DND-41 (cell line): ENCODE measurements around the gene AFF1.
A peak's percentile ranks its signal among the peaks of the same experiment; 100 is the strongest.

Experiments used
- ATAC-seq: fragments of 200-7000 bp; cut with Tn5 transposase; 3 replicates; pipeline ENCODE4 v1.9.1; 2021; ENCODE audit warnings: low read depth; ENCODE audit not compliant: insufficient read depth
- DNase-seq: peaks from one replicate; pipeline ENCODE4 v3.0.0-alpha.2; 2020
- H2AFZ ChIP-seq: 2 replicates; pipeline ENCODE4 v1.6.0; 2012; ENCODE audit warnings: low read depth, low read length
- H3K27ac ChIP-seq: 2 replicates; pipeline ENCODE4 v1.5.1; 2012; ENCODE audit warnings: low read length, inconsistent platforms
- H3K27me3 ChIP-seq: fragments of 200-600 bp; sonication (generic); 2 replicates; pipeline ENCODE4 v1.6.0; 2012; ENCODE audit warnings: low read length, mild to moderate bottlenecking, inconsistent platforms; ENCODE audit not compliant: insufficient read depth, poor library complexity
- H3K36me3 ChIP-seq: 2 replicates; pipeline ENCODE4 v1.5.1; 2012; ENCODE audit warnings: low read length, inconsistent platforms; ENCODE audit not compliant: insufficient read depth
- H3K4me1 ChIP-seq: 2 replicates; pipeline ENCODE4 v1.5.1; 2012; ENCODE audit warnings: mild to moderate bottlenecking, low read length; ENCODE audit not compliant: insufficient read depth
- H3K4me2 ChIP-seq: 2 replicates; pipeline ENCODE4 v1.6.0; 2012; ENCODE audit warnings: mild to moderate bottlenecking, moderate library complexity, low read length, inconsistent platforms; ENCODE audit not compliant: insufficient read depth
- H3K4me3 ChIP-seq, 2 experiments: fragments of 200-600 bp in 1 of 2; shearing (Covaris generic) in 1 of 2; 2 replicates each; pipeline ENCODE4 v1.5.1; 2012 to 2016; ENCODE audit warnings: inconsistent platforms in 2 of 2, low read length in 2 of 2, mild to moderate bottlenecking in 2 of 2, low read depth in 1 of 2, moderate library complexity in 1 of 2
- H3K79me2 ChIP-seq: 2 replicates; pipeline ENCODE4 v1.6.0; 2012; ENCODE audit warnings: low read length, inconsistent platforms; ENCODE audit not compliant: insufficient read depth
- H3K9ac ChIP-seq: 2 replicates; pipeline ENCODE4 v1.6.0; 2012; ENCODE audit warnings: low read depth, mild to moderate bottlenecking, inconsistent platforms, low read length, moderate library complexity
- H3K9me3 ChIP-seq: 2 replicates; pipeline ENCODE4 v1.5.1; 2012; ENCODE audit warnings: low read length, moderate library complexity, mild to moderate bottlenecking, inconsistent platforms; ENCODE audit not compliant: insufficient read depth, severe bottlenecking
- H4K20me1 ChIP-seq: 2 replicates; pipeline ENCODE4 v1.6.0; 2012; ENCODE audit warnings: low read length; ENCODE audit not compliant: insufficient read depth
- EZH2 ChIP-seq: IDR thresholded peaks from 3 replicates; pipeline ENCODE4 v1.6.1; 2012; ENCODE audit warnings: borderline replicate concordance, low read depth, mild to moderate bottlenecking, moderate library complexity, low read length, inconsistent platforms; ENCODE audit not compliant: severe bottlenecking
- TF ChIP-seq, protein P1 (sequence below): IDR thresholded peaks from 2 replicates; pipeline ENCODE4 v1.5.1; 2012; ENCODE audit warnings: borderline replicate concordance, low read length, moderate library complexity, mild to moderate bottlenecking; ENCODE audit not compliant: poor library complexity, severe bottlenecking; ENCODE audit errors: extremely low read depth

The AFF1 gene

DNA sequence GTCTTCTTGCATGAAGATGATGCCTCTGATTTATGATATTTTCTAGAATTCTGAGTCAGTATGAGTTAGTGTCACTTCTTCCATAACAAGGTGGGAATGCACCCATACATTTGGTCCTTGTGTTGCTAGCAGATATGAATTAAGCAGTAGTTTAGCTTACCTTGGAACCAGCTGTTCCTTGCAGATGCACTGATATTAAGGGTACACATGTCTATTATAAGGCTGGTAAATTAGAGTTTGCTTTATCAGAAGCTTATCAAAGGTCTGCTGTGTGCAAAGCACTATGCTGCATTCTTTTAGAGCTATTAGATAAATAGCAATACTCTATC lies 36.5 kb downstream of the AFF1 start:
- no peaks in the 10 kb centered on the region for H3K9me3 ChIP-seq
- H3K4me3 ChIP-seq = no peak overlapping the region
- H3K4me1 ChIP-seq = peaks cover 66% of the 10 kb centered on the region
- H3K79me2 ChIP-seq = peaks cover 93% of the 10 kb centered on the region
- peaks cover 22% of the 10 kb centered on the region for H3K36me3 ChIP-seq
- H2AFZ ChIP-seq = no peak overlapping the region
- no peak for DNase-seq
- H4K20me1 ChIP-seq = 0 out of 2 replicates have a peak, but pooled peaks cover 1% of the 10 kb centered on the region
- no peak overlapping the region for H3K9ac ChIP-seq
- no peak for TF ChIP-seq EZH2
- TF ChIP-seq, protein P1, sequence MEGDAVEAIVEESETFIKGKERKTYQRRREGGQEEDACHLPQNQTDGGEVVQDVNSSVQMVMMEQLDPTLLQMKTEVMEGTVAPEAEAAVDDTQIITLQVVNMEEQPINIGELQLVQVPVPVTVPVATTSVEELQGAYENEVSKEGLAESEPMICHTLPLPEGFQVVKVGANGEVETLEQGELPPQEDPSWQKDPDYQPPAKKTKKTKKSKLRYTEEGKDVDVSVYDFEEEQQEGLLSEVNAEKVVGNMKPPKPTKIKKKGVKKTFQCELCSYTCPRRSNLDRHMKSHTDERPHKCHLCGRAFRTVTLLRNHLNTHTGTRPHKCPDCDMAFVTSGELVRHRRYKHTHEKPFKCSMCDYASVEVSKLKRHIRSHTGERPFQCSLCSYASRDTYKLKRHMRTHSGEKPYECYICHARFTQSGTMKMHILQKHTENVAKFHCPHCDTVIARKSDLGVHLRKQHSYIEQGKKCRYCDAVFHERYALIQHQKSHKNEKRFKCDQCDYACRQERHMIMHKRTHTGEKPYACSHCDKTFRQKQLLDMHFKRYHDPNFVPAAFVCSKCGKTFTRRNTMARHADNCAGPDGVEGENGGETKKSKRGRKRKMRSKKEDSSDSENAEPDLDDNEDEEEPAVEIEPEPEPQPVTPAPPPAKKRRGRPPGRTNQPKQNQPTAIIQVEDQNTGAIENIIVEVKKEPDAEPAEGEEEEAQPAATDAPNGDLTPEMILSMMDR = no peak
- H3K4me2 ChIP-seq = no peak overlapping the region
- no peaks in the 10 kb centered on the region for H3K27me3 ChIP-seq
- ATAC-seq = no peak
- peak overlapping the region; percentile 18; the same call in 1 of the 2 replicates for H3K27ac ChIP-seq

DNA sequence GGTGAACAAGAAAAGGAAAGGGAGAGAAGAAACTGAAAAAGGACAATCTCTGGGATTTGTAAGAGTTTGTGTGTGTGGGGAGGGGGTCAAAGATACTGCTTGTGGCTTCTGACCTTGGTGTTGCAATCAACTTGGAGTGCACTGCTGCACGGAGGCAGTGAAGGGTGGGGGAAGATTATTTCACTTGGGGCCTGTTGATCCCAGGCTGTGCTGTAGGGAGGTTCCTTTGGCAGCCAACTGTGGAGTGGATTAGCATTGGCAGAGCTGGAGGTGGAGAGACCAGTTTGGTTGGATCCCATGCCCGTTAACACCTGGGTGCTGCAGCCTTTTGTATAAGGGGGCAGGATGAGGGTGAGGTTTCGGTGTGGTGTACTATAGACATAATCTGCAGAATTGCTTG lies 38.2 kb downstream of the AFF1 start:
- Histone ChIP-seq H3K4me3 (no peak overlapping the region), H4K20me1 (0 out of 2 replicates have a peak, but pooled peaks cover 3% of the 10 kb centered on the region), H3K4me2 (no peak overlapping the region), H3K36me3 (peaks cover 27% of the 10 kb centered on the region), H2AFZ (no peak overlapping the region), H3K79me2 (peaks cover 92% of the 10 kb centered on the region), H3K4me1 (peaks cover 63% of the 10 kb centered on the region), H3K27ac (peak overlapping the region; percentile 69; the same call in 1 of the 2 replicates), H3K9ac (no peak overlapping the region), H3K27me3 (no peaks in the 10 kb centered on the region), H3K9me3 (no peaks in the 10 kb centered on the region)
- DNase-seq (peak; percentile 47), ATAC-seq (peak; percentile 72)
- TF ChIP-seq, protein P1 = no peak
- TF ChIP-seq EZH2 = no peak

DNA sequence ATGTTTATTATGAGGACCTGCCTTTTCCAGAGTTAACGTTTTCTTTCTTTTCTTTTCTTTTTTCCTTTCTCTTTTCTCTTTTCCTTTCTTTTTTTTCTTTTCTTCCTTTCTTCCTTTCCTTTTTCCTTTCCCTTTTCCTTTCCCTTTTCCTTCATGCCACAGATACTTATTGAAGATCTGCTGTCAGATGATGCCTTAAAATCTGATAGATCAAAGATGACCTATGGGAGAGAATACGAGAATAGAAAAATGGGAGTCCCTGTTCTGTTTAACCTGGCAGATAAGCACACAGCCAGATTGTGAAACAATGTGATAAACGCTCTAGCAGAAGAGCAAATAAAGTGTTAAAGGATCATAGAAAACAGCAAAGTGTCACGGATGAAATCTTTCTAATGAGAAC lies 38.9 kb downstream of the AFF1 start:
- H3K9me3 ChIP-seq = no peaks in the 10 kb centered on the region
- H3K79me2 ChIP-seq = peaks cover 90% of the 10 kb centered on the region
- ATAC-seq (no peak), DNase-seq (no peak)
- no peaks in the 10 kb centered on the region for H3K27me3 ChIP-seq
- TF ChIP-seq EZH2 = no peak
- TF ChIP-seq, protein P1 = no peak
- peaks cover 23% of the 10 kb centered on the region for H3K36me3 ChIP-seq
- H3K4me2 ChIP-seq = no peak overlapping the region
- H3K9ac ChIP-seq = no peak overlapping the region
- peaks cover 56% of the 10 kb centered on the region for H3K4me1 ChIP-seq
- H3K4me3 ChIP-seq = no peak overlapping the region
- 0 out of 2 replicates have a peak, but pooled peaks cover 3% of the 10 kb centered on the region for H4K20me1 ChIP-seq
- no peak overlapping the region for H2AFZ ChIP-seq
- H3K27ac ChIP-seq = 0 out of 2 replicates have a peak overlapping the region, but pooled peaks have one; percentile 7

DNA sequence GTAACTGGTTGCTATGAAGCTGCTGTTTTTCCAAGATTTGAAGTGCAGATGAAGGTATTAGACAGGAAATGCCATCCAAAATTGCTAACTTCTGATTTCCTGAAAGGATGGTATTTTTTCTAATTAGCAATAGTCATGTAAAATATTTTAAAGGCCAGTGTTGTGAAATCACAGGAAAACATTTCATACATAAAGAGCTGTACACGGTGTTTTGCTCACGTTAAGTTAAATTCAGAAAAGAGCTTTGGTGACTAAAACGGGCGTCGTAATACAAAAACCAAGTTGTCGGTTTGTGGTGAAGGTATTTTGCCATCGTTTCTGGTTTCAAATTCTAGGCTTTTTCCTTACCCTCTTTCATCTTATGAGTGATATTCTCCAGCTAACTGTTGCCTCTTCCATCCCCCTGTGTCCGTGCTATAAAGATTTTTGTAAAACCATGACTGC lies 39.8 kb downstream of the AFF1 start:
- H3K9ac ChIP-seq = no peak overlapping the region
- H3K27me3 ChIP-seq = no peaks in the 10 kb centered on the region
- H3K79me2 ChIP-seq = peaks cover 91% of the 10 kb centered on the region
- H2AFZ ChIP-seq = no peak overlapping the region
- H3K4me2 ChIP-seq = no peak overlapping the region
- TF ChIP-seq, protein P1 = no peak
- TF ChIP-seq EZH2 = no peak
- H3K27ac ChIP-seq = peak overlapping the region; percentile 23; the same call in 1 of the 2 replicates
- no peaks in the 10 kb centered on the region for H3K9me3 ChIP-seq
- H4K20me1 ChIP-seq = 0 out of 2 replicates have a peak, but pooled peaks cover 3% of the 10 kb centered on the region
- no peak for DNase-seq
- H3K4me3 ChIP-seq = no peak overlapping the region
- peak; percentile 46 for ATAC-seq
- H3K4me1 ChIP-seq = peaks cover 53% of the 10 kb centered on the region
- H3K36me3 ChIP-seq = peaks cover 23% of the 10 kb centered on the region; the same call in 1 of the 2 replicates
